ENCODE data around the gene KCNMA1.

DNA sequence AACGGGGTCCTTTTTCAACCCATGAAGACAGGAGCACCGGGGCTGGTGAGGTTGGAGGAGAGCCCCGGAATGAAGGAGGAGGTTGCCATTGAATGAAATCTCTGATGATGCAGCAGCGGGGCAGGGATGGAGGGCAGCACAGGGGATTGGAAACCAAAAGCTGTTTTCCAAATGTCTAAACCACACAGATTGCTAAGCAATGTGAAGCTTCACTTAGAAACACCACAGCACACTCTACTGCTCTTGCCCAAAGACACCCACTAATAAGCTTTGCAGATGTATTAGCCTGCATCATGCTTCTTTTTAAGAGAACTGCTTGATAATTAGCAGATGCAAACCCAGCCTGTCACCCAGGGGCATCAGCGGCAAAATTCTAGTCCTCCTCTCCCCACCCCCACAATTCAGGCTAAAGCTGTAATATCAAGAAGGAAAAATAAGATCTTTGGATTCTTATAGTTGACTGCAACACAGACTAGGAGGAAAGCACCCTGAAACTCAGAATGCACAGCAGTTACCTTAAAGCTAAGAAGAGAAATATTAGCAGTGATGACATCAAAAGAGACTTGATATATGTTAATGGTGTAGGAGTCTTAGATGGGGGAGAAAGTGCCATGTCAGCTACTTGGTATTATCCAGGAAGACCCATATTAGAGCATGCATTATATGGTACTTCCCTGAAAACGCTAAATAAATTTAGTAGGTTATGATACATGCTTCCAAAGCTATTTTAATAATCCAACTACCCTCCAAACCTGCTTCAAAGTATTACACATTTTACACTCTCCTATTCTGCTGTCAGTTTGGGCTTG, 666.7 kb downstream of the KCNMA1 start:
- TF ChIP-seq EZH2 (IDR thresholded peaks at IDR 0.05; ENCODE audit: low read length, unreplicated experiment) (no peak), EZH2phosphoT487 (IDR thresholded peaks at IDR 0.05; ENCODE audit: borderline replicate concordance, low read length) (no peak)
- TF ChIP-seq, protein P1, sequence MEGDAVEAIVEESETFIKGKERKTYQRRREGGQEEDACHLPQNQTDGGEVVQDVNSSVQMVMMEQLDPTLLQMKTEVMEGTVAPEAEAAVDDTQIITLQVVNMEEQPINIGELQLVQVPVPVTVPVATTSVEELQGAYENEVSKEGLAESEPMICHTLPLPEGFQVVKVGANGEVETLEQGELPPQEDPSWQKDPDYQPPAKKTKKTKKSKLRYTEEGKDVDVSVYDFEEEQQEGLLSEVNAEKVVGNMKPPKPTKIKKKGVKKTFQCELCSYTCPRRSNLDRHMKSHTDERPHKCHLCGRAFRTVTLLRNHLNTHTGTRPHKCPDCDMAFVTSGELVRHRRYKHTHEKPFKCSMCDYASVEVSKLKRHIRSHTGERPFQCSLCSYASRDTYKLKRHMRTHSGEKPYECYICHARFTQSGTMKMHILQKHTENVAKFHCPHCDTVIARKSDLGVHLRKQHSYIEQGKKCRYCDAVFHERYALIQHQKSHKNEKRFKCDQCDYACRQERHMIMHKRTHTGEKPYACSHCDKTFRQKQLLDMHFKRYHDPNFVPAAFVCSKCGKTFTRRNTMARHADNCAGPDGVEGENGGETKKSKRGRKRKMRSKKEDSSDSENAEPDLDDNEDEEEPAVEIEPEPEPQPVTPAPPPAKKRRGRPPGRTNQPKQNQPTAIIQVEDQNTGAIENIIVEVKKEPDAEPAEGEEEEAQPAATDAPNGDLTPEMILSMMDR (conservative IDR thresholded peaks at IDR 0.05; ENCODE audit: low read depth, low read length): no peak

Data from PC-3 (cell line).